Lung (tissue), 12 donors: Measurements from ENCODE around the gene SLAIN2. TPM values are rescaled to one million over a fixed set of nuclear protein-coding genes. Genes with fewer than 3 reads are reported as not detected.
A peak's percentile ranks its signal among the peaks of the same experiment; 100 is the strongest.

Experiments used
- ATAC-seq: fragments of 200-7000 bp; cut with Tn5 transposase; one replicate; pipeline ENCODE4 v1.9.1; 2020; ENCODE audit warnings: moderate number of reproducible peaks; ENCODE audit not compliant: insufficient read depth, low FRiP score
- DNase-seq, 3 donors: peaks; one replicate each; pipeline ENCODE4 v3.0.0-alpha.2; 2013 to 2017
- H3K27ac ChIP-seq, 2 donors: one replicate each; pipeline ENCODE4 v1.5.1; 2013; ENCODE audit warnings: mild to moderate bottlenecking in 2 of 2, moderate library complexity in 2 of 2, control low read depth in 1 of 2, inconsistent platforms in 1 of 2, low read depth in 1 of 2, low read length in 1 of 2
- H3K27me3 ChIP-seq, 3 donors: one replicate each; pipeline ENCODE4 v1.5.1; 2013; ENCODE audit warnings: low read length in 2 of 3; ENCODE audit not compliant: control insufficient read depth in 3 of 3, insufficient read depth in 3 of 3
- H3K36me3 ChIP-seq, 4 donors: one replicate each; pipeline ENCODE4 v1.5.1; 2013; ENCODE audit warnings: low read length in 4 of 4, mild to moderate bottlenecking in 1 of 4, moderate library complexity in 1 of 4; ENCODE audit not compliant: control insufficient read depth in 4 of 4, insufficient read depth in 4 of 4
- H3K4me1 ChIP-seq, 5 donors: one replicate each; pipeline ENCODE4 v1.5.1; 2013; ENCODE audit warnings: low read length in 5 of 5, mild to moderate bottlenecking in 2 of 5, moderate library complexity in 1 of 5; ENCODE audit not compliant: control insufficient read depth in 5 of 5, insufficient read depth in 5 of 5
- H3K4me3 ChIP-seq: one replicate; pipeline ENCODE4 v1.5.1; 2013; ENCODE audit warnings: mild to moderate bottlenecking, control low read depth, moderate library complexity
- H3K9ac ChIP-seq, 2 donors: one replicate each; pipeline ENCODE4 v1.5.1; 2013; ENCODE audit warnings: low read length in 2 of 2, control low read depth in 1 of 2; ENCODE audit not compliant: insufficient read depth in 1 of 2
- H3K9me3 ChIP-seq, 4 donors: one replicate each; pipeline ENCODE4 v1.5.1; 2013; ENCODE audit warnings: low read length in 3 of 4, mild to moderate bottlenecking in 1 of 4, moderate library complexity in 1 of 4; ENCODE audit not compliant: control insufficient read depth in 4 of 4, insufficient read depth in 3 of 4
- CTCF ChIP-seq: IDR thresholded peaks from 2 replicates; pipeline ENCODE4 v1.5.1; 2012; ENCODE audit warnings: mild to moderate bottlenecking; ENCODE audit errors: control extremely low read depth, extremely low read depth
- WGBS, 2 donors: extraction: QIAGEN DNeasy Blood & Tissue Kit; methylation state at CpG; one replicate each; pipeline ENCODE4 v1.1.7; 2013; 5-methylcytosine and 5-hydroxymethylcytosine counted together
- polyA plus RNA-seq, 2 donors: library from polyadenylated mRNA; stranded (reverse); fragments of 200-250 nt; gene quantifications; one replicate each; pipeline ENCODE4 v1.2.1, GENCODE V29; 2013
- total RNA-seq, 2 donors: library from RNA; depleted of rRNA in 1 of 2; stranded (reverse); fragments of >200 nt in 1 of 2; gene quantifications; one replicate each; pipeline ENCODE4 v1.2.1, GENCODE V29; 2014 to 2021
- donor health status: control.
- donor health status: control.
- donor health status: Bipolar disorder and iron deficiency.
- donor health status: healthy.
- donor health status: DM: yes; HTN: yes; CAD: no.

SLAIN2 gene
- total and polyA plus RNA-seq, 4 donors = 17.8 to 62.8 (median 42.0) TPM

GRCh38 chr4:48341776-48342605 is 662 bp downstream of the SLAIN2 start:
- Histone ChIP-seq H3K4me1 (peaks cover under 1 to 51% (median 6%) of the 10 kb centered on the region in 5 donors), H3K27ac (peak overlapping the region; percentile 96 to 98), H3K4me3 (peak overlapping the region; percentile 76), H3K9ac (peak overlapping the region; percentile 79 to 98), H3K36me3 (no peaks in the 10 kb centered on the region), H3K27me3 (no peaks in the 10 kb centered on the region), H3K9me3 (no peaks in the 10 kb centered on the region)
- ATAC-seq = peak; percentile 20
- TF ChIP-seq CTCF = no peak
- WGBS, 2 donors = 0% methylated on average over 62 to 66 of the region's 66 CpGs
- DNase-seq = peak; percentile 77 to 82 (median 79)

GRCh38 chr4:48342606-48342880 is 1.2 kb downstream of the SLAIN2 start:
- no peak for ATAC-seq

GRCh38 chr4:48343035-48343434 is 1.7 kb downstream of the SLAIN2 start:
- no peak for TF ChIP-seq CTCF
- 28 to 30% methylated on average over 3 of the region's 3 CpGs for WGBS, 2 donors
- no peak overlapping the region for H3K4me3 ChIP-seq
- peak overlapping the region in 1 of 2 donors; percentile 98 for H3K9ac ChIP-seq
- H3K27ac ChIP-seq = peak overlapping the region in 1 of 2 donors; percentile 62
- H3K9me3 ChIP-seq = no peaks in the 10 kb centered on the region
- DNase-seq = peak in 2 of 3 donors; percentile 32 to 41
- no peaks in the 10 kb centered on the region for H3K36me3 ChIP-seq
- peaks cover 3 to 51% (median 8%) of the 10 kb centered on the region in 5 donors for H3K4me1 ChIP-seq
- H3K27me3 ChIP-seq = no peaks in the 10 kb centered on the region
- no peak for ATAC-seq

More at GRCh38 chr4:48342606-48342880, 1.2 kb downstream of the SLAIN2 start:
- WGBS, 2 donors = 1% methylated on average over 5 of the region's 5 CpGs
- Histone ChIP-seq H3K4me3 (peak overlapping the region; percentile 76), H3K36me3 (no peaks in the 10 kb centered on the region), H3K9me3 (no peaks in the 10 kb centered on the region), H3K27ac (peak overlapping the region; percentile 96 to 98), H3K9ac (peak overlapping the region; percentile 79 to 98), H3K27me3 (no peaks in the 10 kb centered on the region), H3K4me1 (peaks cover 3 to 51% (median 8%) of the 10 kb centered on the region in 5 donors)
- DNase-seq = peak in 1 of 3 donors; percentile 53
- no peak for TF ChIP-seq CTCF
